GM19240 (cell line): ENCODE measurements around the gene DALRD3.
"Not testable (repeated sequence)": the region's sequence is repeated elsewhere in the genome, so short reads cannot be mapped to it uniquely, and the experiment has no call there.

Experiments used
- DNase-seq: peaks from one replicate; pipeline ENCODE4 v3.0.0; 2011; ENCODE audit warnings: low spot score; ENCODE audit not compliant: insufficient read length

The DALRD3 gene

DNA sequence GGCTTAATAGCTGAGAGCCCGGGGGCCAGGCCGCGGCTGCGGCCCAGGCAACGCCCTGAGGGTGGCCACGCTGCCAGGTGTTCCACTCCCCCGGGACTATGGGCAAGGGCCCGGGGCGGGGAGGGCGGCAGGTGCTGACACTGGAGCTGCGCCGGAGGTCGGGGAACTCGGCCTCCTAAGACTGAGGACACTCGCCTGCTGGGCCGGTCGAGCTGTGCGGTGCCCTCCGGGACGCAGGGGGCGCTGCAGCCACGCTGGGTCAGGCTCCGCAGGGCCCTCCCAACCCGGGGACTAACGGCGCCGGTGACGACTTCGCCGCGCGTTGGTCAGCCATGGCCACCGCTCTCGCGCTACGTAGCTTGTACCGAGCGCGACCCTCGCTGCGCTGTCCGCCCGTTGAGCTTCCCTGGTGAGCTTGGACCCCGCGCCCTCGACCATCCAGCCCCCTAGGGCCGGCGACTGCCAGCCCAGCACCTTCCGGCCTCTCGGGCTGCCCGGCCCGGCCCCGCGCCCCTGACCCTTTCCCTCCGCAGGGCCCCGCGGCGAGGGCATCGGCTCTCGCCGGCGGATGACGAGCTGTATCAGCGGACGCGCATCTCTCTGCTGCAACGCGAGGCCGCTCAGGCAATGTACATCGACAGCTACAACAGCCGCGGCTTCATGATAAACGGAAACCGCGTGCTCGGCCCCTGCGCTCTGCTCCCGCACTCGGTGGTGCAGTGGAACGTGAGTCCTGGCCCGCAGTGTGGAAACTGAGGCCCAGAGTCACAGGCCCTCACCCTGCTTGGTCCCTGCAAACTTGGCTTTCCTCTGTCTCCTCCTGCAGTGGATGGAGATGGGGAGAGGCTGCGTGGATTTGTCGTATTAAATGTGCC is 3.7 kb upstream of the DALRD3 start, which contains the start of gene NDUFAF3:
Gene NDUFAF3, plus strand, starts transcription at position 309 of the 875 bp plus-strand sequence. Its CDS starts 24 bp downstream, at position 333.
- DNase-seq, result peak; percentile 41

DNA sequence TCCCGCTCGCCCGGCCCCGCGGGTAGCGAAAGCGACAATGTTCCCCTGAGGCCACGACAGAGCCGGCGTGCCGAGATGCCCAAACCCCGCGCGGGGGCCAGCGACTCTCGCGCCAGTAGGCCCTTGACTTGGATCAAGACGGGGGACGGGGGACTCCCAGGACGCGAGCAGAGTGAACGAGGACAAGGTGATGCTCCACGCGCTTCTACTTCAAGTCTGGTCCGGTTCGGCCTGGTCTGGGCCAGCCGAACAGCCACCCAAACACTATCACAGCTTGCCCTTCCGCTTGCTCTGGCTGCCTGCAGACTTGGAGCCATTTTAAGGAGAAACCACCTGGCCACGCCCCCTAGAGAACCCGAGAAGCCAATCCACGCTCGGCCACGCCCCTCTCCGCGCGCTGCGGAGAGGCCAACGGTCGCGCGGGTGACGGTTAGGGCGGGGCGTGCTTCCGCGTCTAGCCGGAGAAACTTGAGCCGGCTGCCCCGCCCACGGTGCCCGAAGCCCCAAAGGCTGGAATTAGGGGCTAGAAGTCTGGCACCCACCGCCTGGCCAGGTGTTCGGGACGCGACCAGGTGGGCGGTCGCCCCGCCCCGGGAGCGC is 2.9 kb upstream of the DALRD3 start:
- peak; percentile 83 for DNase-seq

DNA sequence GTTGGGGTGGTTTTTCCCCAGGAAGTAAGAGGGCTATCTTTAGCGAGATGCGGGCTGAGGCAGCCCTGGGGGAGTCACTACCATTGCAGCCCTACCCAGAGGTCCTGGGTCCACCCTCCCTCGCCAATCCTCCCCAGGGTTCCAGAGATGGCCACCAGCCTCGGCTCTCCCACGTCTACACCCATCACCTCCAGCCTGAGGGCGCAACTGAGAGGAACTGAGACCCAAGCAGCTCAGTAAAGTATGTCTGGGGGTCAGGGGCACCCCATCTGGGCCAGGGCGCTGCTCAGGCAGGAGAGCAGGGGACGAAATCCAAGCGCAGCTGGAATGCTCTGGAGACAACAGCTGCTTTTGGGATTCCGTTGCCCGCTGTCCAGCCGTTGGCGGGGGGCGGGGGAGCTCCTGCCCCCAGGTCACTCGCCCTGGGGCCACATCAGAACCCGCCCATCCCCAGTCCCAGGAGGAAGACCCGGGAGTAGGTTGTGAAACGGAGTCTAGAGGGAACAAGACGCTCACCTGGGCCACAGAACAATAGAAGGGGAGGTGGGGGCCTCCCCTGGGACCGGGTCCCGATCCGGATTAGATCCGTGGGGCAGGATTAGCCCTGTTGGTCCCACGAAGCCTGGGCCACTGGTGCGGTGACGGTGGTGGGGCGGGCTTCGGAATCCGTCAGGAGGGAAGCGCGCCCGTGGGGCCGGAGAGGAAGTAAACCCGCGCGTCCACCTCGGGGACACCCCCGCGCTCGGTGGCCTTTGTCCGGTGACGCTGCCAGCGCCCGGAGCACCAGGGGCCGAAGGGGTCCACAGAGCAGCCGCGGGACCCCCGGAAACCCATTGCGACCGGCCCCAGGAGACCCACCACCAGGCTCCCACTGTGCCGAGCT is 2.2 kb upstream of the DALRD3 start:
- no peak for DNase-seq

DNA sequence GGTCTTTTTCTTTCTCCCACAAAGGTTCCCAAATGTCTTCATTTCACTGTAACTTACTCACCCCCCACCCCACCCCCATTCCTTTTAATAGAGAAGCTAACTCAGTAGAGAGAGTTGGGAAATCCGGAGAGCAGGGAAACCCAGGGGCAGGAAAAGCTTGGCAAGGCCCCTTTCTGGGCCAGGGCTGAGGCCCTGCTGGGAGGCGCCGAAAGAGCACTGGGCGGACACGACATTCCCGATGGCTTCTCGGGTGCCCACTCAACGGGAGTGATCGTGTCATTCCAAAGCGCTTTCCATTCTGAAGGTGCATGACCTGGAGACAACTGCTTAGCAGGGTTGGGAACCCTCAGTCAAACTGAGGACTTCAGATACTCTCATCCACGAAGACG is 1.6 kb upstream of the DALRD3 start:
- DNase-seq, result no peak

DNA sequence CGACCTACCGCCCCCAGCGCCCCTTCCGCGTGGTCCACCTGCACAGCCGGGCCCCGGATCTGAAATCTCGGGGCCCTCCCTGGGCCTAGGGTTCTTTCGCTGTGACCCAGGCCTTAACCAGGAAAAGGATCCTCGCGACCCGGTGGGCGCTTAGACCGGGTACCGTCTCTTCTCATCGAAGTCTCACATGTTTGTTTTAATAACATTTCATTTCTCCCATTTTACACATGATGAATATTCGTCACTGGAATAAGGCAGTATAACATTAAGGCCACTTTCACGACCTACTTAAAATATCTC is 277 bp upstream of the DALRD3 start:
- no peak for DNase-seq

DNA sequence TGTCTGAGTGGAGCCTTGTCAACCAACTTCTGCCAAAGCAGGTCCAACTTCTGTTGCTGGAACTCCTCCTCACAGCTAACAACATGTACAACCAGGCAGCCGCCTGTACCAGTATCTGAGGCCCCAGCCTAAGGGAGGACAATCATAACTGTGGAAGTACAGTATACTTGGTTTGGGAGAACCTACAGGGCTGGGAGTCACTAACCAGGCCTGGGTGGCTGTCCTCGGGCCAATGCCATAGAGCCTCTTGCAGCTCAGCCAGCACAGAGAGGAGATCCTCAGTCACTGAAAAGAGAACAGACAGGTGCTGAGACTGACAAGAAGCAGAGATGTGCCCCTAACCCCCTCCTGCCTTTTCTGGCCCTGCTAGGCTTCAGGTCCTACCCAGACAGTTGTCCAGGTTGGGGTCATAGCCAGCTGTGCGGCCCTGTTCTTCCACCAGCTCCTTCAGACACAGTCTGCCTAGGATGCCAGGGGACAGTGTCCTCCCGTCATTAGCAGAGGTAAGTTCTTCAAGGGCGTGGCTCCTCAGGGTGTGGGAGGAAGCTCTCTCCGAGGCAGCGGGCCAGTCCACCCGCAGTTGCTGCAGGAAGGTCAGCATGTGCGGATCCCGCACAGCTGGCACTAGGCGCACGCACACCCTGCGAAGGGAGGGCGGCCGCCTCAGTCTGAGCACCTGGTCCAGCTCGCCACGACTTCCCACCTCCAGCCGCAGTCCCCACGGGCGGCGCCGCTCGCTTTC is 980 bp downstream of the DALRD3 start:
- no peak for DNase-seq

DNA sequence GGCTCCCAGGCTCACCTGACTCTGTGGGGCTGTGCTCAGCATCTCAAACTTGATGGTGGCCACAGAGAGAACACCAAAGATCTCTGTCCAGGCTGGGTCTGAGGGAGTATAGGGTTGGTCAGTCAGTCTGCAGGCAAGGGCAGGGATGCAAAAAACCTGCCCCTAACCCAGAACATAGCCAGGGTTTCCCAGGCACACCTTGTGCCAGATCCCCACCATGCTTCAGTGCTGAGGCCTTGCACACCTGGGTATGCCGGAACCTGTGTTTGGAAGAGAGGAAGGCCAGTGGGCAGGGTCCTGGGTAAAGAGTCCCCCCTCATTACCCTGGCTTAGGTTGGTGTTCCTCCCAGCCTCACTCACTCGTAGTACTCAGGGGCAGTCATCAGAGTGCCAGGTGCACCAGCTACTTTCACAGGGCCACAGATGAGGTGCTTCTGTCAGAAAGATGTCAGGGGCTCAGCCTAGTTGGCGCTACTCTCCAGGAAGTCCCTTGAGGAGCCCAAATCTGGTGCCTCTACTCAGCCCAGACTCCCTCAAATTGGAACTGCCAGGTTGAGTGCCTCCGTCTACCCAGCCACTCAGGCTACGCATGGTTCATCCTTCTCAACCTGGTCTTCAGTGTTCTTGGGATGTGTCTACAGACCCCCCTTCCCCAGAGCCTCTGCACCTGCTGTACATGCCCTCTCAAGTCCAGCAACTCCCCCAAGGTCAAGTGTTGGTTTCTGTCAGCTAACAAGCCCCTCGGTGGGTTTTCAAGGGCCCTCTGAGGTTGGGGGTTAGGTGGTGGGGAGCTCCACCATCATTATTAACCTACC is 1.8 kb downstream of the DALRD3 start:
- no peak for DNase-seq

DNA sequence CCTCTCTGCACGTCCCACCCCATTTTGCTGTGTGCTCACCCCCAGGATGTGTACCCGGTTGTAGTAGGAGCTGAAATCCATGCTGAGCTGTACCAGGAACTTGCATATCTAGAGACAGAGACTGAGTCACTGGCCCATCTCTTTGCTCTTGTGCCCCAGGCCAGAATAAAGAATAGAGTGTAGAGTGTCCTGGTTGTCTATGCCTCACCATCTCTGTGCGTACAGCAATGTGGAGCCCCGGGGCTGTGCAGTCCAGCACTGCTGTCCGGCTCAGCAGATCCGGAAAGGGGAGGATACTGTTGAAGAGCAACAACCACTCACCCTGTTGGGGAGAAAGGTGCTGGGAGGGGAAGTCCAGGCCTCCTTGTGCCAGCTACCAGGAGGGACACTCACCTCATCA is 2.6 kb downstream of the DALRD3 start:
- DNase-seq, result no peak

DNA sequence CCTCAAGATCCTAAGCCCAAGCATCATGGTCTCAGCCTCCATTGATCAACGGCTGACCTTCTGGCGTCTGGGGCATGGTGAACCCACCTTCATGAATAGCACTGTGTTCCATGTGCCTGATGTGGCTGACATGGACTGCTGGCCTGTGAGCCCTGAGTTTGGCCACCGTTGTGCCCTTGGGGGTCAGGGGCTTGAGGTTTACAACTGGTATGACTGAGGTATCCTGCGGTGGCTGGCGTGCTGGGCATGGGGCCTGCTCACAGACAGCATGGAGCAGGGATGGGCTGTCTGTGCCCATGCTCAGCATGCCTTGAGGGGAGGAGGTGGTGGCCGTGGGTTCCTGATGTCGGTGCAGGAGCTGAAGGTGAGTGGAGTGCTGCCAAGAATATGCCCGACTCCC is 3.3 kb downstream of the DALRD3 start:
- DNase-seq, result no peak

DNA sequence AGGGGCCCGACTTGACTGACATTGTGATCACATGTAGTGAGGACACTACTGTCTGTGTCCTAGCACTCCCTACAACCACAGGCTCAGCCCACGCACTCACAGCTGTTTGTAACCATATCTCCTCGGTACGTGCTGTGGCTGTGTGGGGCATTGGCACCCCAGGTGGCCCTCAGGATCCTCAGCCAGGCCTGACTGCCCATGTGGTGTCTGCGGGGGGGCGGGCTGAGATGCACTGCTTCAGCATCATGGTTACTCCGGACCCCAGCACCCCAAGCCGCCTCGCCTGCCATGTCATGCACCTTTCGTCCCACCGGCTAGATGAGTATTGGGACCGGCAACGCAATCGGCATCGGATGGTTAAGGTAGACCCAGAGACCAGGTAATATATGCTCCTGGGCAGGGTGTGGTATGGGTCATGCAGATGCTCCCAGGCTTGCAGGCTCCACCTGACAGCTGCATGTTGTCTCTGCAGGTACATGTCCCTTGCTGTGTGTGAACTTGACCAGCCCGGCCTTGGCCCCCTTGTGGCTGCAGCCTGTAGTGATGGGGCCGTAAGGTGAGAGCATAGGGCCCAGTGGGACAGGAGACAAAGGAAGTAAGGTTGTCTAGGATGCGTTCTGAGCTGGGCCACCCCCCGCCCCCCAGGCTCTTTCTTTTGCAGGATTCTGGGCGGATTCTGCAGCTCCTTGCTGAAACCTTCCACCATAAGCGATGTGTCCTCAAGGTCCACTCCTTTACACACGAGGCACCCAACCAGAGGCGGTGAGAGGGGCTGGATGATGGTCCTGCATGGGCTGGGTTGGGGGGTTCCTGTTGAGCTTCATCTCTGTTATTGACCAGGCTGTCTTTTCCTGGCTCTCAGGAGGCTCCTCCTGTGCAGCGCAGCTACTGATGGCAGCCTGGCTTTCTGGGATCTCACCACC is 4.4 kb downstream of the DALRD3 start:
- DNase-seq, result no peak

DNA sequence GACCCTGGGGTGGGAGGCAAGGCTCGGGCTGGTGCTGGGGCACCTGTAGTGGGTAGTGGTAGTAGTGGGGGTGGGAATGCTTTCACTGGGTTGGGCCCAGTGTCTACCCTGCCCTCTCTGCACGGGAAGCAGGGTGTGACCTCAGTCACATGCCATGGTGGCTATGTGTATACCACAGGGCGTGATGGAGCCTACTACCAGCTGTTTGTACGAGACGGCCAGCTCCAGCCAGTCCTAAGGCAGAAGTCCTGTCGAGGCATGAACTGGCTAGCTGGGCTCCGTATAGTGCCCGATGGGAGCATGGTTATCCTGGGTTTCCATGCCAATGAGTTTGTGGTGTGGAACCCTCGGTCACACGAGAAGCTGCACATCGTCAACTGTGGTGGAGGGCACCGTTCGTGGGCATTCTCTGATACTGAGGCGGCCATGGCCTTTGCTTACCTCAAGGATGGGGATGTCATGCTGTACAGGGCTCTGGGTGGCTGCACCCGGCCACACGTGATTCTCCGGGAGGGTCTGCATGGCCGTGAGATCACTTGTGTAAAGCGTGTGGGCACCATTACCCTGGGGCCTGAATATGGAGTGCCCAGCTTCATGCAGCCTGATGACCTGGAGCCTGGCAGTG is 5.2 kb downstream of the DALRD3 start:
- DNase-seq, result no peak

DNA sequence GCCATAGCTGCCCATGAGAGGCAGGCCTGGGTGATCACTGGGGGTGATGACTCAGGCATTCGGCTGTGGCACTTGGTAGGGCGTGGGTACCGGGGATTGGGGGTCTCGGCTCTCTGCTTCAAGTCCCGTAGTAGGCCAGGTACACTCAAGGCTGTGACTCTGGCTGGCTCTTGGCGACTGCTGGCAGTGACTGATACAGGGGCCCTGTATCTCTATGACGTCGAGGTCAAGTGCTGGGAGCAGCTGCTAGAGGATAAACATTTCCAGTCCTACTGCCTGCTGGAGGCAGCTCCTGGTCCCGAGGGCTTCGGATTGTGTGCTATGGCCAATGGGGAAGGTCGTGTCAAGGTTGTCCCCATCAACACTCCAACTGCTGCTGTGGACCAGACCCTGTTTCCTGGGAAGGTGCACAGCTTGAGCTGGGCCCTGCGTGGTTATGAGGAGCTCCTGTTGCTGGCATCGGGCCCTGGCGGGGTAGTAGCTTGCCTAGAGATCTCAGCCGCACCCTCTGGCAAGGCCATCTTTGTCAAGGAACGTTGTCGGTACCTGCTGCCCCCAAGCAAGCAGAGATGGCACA is 5.9 kb downstream of the DALRD3 start:
- DNase-seq, result no peak

DNA sequence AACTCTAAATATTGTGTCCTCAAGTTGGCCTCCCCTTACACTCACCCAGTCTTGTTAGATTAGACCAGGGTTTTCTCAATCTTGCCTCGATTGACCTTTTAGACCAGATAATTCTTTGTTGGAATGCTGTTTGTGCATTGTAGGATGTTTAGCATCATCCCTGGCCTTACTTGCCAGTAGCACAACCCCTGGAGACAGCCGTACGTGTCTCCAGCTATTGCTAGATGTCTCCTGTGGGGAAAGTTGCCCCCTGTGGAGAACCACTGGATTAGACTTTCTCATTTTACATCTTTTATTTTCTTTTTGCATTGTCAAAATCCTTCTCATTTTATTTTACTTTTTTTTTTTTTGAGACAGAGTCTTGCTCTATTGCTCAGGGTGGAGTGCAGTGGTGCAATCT is 9.0 kb downstream of the DALRD3 start:
- DNase-seq, result no peak

DNA sequence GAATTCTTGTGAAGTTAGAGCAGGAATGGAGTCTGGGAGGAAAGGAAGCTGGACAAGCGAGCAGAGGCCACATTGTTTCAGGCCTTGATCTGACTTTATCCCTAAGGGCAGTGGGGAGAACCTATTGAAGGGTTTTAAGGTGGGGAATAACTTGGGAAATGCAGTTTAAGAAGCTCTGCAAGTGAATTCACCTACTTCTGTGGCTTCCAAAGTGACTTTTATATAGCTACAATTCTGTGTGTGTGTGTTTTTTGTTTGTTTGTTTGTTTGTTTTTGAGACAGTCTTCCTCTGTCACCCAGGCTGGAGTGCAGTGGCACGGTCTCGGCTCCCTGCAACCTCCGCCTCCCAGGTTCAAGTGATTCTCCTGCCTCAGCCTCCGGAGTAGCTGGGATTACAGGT is 9.8 kb downstream of the DALRD3 start:
- not testable (repeated sequence) for DNase-seq

DNA sequence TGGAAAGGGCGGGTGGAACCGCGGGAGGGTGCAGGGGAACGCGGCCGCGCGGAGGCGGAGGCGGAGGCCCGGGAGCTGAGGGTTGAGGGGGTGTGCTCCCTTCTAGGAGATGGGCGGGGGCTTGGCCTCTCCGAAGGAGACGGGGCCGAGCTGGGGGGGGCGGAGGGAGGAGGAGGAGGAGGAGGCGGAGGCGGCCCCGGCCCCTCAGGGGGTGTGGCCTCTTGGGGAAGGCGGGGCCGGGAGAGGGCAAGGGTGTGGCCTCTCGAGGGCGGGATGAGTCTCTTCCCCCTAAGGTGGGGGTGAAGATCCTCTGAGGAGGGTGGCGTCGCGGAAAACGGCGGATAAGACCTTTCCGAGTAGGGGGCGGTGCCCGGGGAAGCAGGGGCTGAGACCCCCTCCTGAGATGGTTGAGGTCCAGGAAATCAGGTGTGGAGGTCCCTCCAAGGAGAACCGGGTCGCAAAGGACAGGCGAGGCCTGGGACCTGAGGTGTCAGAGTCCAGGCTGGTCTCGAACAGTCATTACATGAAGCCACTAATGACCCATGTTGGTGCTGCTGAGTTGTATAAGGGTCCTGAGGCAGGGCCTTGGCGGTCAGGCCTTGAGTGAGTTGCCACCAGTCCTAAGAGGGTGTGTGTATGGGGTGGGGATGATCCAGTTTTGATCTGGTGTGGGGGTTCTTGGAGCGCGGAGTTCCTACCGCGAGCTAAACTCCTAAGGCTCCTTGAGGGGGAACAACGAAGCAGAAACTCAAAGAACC is 10.4 kb downstream of the DALRD3 start:
- peak; percentile 64 for DNase-seq

DNA sequence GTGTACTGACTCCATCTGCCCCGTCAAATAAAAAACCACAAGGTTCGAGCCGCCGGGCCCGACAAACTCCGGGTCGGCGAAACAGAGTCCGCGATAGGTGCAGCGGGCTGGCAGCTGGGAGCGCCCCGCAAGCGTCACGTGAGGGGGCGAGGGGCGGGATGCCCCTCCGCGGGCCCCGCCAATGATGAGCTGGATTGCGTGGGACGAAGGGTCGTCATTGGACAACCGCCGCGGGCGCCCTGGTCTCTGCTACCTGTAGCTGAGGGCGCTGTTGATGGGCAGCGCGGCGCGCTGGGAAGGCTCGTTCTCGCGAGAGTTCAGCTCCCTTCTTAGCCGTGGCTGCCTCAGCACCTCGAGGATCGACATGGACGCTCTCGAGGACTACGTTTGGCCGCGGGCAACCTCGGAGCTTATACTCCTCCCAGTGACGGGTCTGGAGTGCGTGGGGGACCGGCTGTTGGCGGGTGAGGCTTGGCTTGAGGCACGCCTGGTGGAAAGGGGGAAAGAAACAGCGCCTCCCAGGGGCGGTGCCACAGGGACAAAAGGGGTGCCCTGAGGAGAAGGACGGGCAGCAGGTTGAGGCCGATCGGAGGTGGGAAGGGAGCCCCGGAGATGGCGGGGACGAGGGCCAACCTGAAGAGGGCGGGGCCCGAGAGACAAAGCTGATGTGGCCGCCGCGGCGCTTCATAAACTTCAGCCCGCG is 11.2 kb downstream of the DALRD3 start, which contains the start of gene WDR6:
Gene WDR6, plus strand, starts transcription at position 324 of the 703 bp plus-strand sequence. Its CDS starts 41 bp downstream, at position 365.
- DNase-seq, result peak; percentile 94

DNA sequence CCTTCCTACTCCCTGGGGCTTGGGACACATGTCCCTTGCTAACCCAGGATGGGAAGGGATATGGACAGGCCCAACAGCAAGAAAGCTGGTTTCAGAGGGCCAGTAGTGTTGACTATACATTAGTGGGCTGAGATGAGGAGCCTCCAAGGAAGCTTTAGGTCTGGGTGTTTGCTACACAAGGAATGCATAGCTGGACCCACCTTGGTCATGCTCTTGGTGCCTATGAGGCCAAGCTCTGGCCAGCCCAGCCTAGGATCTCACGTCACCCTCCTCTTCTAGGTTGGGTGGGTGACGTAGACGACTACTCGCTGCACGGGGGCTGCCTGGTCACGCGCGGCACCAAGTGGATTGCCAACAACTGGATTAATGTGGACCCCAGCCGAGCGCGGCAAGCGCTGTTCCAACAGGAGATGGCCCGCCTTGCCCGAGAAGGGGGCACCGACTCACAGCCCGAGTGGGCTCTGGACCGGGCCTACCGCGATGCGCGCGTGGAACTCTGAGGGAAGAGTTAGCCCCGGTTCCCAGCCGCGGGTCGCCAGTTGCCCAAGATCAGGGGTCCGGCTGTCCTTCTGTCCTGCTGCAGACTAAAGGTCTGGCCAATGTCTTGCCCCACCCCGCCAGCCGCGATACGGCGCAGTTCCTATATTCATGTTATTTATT is 11.8 kb downstream of the DALRD3 start:
- no peak for DNase-seq
